SJCRH30 (cell line): ENCODE results near the gene SMARCA2. TPM values are rescaled to one million over a fixed set of nuclear protein-coding genes. Genes with fewer than 3 reads are reported as not detected.

Experiments used
- DNase-seq, 2 experiments: peaks; one replicate each; pipeline ENCODE4 v3.0.0-alpha.2; 2015 to 2020
- H3K27ac ChIP-seq: fragments of 250-450 bp; sonication (Bioruptor Pico); 2 replicates; pipeline ENCODE4 v1.5.1; 2020; ENCODE audit warnings: mild to moderate bottlenecking, moderate library complexity
- H3K27me3 ChIP-seq: fragments of 250-450 bp; sonication (Bioruptor Pico); 2 replicates; pipeline ENCODE4 v1.5.1; 2020; ENCODE audit warnings: mild to moderate bottlenecking, moderate library complexity
- H3K36me3 ChIP-seq: fragments of 250-450 bp; sonication (Bioruptor Pico); 2 replicates; pipeline ENCODE4 v1.5.1; 2020; ENCODE audit warnings: mild to moderate bottlenecking, moderate library complexity
- H3K4me1 ChIP-seq: fragments of 250-450 bp; sonication (Bioruptor Pico); 2 replicates; pipeline ENCODE4 v1.5.1; 2020; ENCODE audit warnings: mild to moderate bottlenecking, moderate library complexity
- H3K4me3 ChIP-seq: fragments of 250-450 bp; sonication (Bioruptor Pico); 2 replicates; pipeline ENCODE4 v1.5.1; 2020; ENCODE audit warnings: mild to moderate bottlenecking, moderate library complexity
- H3K9me3 ChIP-seq: fragments of 250-450 bp; sonication (Bioruptor Pico); replicated peaks from 2 replicates; pipeline ENCODE4 v1.5.1; 2020; ENCODE audit warnings: mild to moderate bottlenecking, moderate library complexity
- total RNA-seq: library from RNA; depleted of rRNA; stranded (reverse); fragments of >200 nt; shearing (Covaris generic); gene quantifications from 2 replicates; pipeline ENCODE4 v1.2.3, GENCODE V29; 2014

The SMARCA2 gene
- total RNA-seq, 1 experiment from 2014 or later: 64.7 TPM

DNA sequence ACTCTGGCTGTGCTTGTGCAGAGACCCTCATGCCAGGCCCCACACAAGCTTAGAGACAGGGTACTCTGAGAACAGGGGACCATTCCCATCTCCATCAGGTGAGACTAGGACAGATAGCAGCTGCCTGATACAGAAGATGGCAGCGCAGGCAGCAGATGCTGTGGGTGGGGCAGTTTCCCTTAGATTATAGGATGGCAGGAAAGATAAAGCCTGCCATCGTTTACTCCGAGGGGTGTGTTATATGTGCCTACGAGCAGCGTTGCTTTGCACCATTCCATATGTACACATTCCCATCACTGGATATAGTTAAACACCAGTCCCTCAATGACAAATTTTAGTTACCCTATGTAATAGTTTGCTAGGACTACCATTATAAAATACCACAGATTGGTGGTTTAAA lies 135.2 kb downstream of the SMARCA2 start:
- Histone ChIP-seq H3K27me3 (no peaks in the 10 kb centered on the region), H3K4me1 (no peaks in the 10 kb centered on the region), H3K9me3 (no peaks in the 10 kb centered on the region), H3K36me3 (no peaks in the 10 kb centered on the region), H3K27ac (no peak overlapping the region), H3K4me3 (no peak overlapping the region)
- DNase-seq: no peak

DNA sequence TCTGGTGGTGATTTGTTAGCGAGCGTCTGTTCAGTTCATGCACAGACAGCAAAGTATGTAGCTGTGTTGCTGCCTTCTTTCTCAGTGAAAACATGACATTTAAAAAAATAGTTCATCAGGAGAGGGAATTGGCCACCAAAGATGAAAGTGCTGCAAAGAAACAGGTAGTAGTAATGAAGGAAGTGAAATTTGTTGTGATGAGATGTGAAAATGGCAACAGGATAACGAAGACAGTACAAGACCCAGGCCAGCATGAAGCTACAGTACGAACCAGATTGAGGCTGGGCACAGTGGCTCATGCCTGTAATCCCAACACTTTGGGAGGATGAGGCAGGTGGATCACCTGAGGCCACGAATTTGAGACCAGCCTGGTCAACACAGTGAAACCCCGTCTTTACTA lies 136.0 kb downstream of the SMARCA2 start:
- Histone ChIP-seq H3K36me3 (no peaks in the 10 kb centered on the region), H3K4me3 (no peak overlapping the region), H3K27me3 (no peaks in the 10 kb centered on the region), H3K4me1 (no peaks in the 10 kb centered on the region), H3K27ac (no peak overlapping the region), H3K9me3 (no peaks in the 10 kb centered on the region)
- DNase-seq: no peak

DNA sequence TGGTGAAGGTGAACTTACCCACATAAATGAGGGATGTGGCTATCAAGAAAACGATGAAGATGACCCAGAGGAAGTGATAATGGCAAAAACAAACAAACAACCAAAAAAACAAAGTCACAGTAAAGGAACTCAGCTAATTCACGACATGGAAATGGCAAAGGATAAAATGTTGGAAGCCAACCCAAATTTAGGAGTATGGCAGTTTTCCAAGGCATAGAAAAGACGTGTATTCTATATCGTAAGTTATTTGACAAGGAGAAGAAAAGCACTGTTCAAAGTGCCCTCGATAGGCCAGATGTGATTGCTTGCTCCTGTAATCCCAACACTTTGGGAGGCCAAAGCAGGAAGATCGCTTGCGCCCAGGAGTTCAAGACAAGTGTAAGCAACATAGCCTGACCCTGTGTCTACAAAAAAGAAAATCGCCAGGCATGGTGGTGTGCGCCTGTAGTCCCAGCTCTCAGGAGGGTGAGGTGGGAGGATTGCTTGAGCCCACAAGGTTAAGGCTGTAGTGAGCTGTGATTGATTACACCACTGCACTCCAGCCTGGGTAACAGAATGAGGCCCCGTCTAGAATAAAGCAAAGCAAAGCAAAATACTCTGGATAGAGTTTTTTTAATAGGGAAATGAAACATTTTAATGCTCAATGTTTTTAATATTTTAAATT lies 138.0 kb downstream of the SMARCA2 start:
- Histone ChIP-seq H3K27me3 (no peaks in the 10 kb centered on the region), H3K9me3 (no peaks in the 10 kb centered on the region), H3K36me3 (no peaks in the 10 kb centered on the region), H3K4me3 (no peak overlapping the region), H3K4me1 (peaks cover 3% of the 10 kb centered on the region; the same call in 1 of the 2 replicates), H3K27ac (no peak overlapping the region)
- no peak for DNase-seq

DNA sequence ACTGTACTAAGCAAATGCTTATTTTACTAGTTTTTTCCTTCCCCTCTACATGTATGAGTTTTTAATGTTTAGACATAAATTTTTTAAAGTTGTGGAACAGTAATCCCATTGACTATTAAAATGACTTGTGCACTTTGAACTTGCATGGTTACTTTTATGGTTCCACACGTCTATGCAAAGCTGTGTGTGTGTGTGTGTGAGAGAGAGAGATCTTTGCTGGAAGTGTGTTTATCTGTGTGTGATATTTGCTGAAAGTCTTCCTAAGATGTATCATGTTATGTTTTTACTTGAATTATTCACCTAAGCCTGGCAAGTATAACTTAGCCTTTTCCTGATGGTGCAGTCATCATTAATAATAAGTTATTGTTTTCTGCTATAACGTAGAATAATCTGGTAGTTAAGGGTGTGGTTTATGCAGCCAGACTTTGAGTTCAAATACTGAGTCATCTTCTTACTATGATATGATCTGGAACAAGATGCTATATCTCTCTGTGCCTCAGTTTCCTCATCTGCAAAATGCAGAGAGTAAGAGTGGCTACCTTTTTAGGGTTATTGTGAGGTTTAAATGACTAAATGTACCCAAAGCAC lies 138.6 kb downstream of the SMARCA2 start:
- no peaks in the 10 kb centered on the region for H3K9me3 ChIP-seq
- H3K4me3 ChIP-seq: no peak overlapping the region
- H3K36me3 ChIP-seq: no peaks in the 10 kb centered on the region
- H3K27me3 ChIP-seq: no peaks in the 10 kb centered on the region
- peaks cover 3% of the 10 kb centered on the region; the same call in 1 of the 2 replicates for H3K4me1 ChIP-seq
- H3K27ac ChIP-seq: no peak overlapping the region
- DNase-seq: no peak

DNA sequence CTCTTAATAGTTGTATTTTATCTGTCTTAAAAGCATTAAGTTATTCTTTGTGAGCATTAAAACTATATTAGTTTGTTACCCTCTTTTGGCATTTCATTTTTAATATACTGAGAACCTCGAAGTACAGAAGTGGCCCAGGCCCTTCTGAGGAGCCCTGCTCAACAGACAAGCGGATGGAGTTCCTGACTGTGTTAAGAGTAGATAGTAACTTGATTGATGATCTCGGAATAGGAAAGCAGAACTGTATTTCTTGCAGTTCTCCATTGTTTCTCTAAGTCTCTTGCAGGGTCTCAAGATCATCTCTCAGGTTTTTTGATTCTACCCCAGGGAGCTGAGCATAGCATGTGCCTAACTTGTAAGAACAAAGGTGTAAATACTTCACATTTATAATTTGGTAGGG lies 139.6 kb downstream of the SMARCA2 start:
- peaks cover 3% of the 10 kb centered on the region; the same call in 1 of the 2 replicates for H3K4me1 ChIP-seq
- no peak overlapping the region for H3K4me3 ChIP-seq
- H3K27me3 ChIP-seq: no peaks in the 10 kb centered on the region
- DNase-seq: no peak
- H3K36me3 ChIP-seq: no peaks in the 10 kb centered on the region
- no peaks in the 10 kb centered on the region for H3K9me3 ChIP-seq
- no peak overlapping the region for H3K27ac ChIP-seq

DNA sequence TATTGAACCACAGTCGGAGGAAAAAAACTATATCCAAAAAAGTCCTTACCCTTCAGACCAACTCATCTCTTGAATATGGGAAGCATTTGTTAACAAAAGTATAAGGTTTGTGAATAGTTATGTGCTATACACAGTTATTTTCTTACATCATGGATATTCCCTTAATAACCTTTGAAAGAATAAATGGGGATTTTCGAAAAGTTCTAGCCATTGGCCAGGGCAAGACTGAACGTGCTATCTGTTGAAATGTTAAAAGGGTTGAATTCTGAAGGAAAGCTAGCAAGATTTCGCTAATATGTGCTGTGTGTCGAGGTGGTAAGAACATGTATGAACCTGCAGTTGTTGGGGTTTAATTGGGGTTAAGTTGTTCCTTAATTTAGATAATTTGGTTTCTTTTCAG lies 140.8 kb downstream of the SMARCA2 start:
- no peak for DNase-seq
- Histone ChIP-seq H3K4me3 (no peak overlapping the region), H3K4me1 (peaks cover 3% of the 10 kb centered on the region; the same call in 1 of the 2 replicates), H3K27ac (no peak overlapping the region), H3K9me3 (no peaks in the 10 kb centered on the region), H3K27me3 (no peaks in the 10 kb centered on the region), H3K36me3 (no peaks in the 10 kb centered on the region)

DNA sequence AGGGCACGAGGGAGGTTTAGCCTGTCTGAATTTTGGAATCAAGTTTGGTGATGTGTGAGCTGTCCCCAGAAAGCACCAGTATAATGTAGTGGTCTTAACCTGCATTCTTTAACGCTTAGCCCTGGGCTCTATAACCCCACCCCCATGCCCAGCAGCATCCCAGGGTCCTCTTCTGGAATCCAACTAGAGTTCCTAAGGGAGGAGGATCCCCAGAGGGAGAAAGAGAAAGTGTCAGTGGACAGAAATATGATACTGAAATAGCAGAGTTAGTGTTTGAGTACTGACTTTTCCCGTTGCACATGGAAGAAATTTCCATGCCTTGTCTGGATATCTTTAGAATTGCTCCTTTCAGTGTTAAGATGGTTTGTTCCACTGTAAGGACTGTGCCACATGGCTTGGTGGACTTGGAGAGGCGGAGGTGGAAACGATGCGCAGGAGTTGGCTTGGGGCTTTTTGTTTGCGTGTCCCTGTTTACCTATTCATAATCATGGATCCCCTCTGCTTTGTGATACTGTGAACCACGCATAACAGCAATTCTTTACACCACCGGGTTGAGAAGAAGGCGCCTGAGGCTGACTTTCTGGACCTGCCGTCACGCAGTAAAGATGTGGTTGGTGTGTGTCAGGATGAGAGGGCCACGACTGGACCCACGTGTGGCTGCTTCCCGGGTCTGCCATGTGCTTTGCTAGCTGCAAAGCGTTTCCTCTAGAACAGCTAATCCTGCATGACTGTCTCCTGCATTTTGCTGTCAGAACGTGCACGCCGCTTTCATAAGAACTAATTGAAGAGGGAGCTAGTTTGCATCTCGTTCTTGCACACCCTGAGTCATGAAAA lies 142.3 kb downstream of the SMARCA2 start:
- H3K36me3 ChIP-seq: no peaks in the 10 kb centered on the region; the same call in 1 of the 2 replicates
- no peaks in the 10 kb centered on the region for H3K9me3 ChIP-seq
- H3K4me3 ChIP-seq: peak overlapping the region; percentile 61
- H3K27me3 ChIP-seq: no peaks in the 10 kb centered on the region
- peak overlapping the region; percentile 78 for H3K27ac ChIP-seq
- peaks cover 3% of the 10 kb centered on the region; the same call in 1 of the 2 replicates for H3K4me1 ChIP-seq
- peak; percentile 65 to 71 for DNase-seq

DNA sequence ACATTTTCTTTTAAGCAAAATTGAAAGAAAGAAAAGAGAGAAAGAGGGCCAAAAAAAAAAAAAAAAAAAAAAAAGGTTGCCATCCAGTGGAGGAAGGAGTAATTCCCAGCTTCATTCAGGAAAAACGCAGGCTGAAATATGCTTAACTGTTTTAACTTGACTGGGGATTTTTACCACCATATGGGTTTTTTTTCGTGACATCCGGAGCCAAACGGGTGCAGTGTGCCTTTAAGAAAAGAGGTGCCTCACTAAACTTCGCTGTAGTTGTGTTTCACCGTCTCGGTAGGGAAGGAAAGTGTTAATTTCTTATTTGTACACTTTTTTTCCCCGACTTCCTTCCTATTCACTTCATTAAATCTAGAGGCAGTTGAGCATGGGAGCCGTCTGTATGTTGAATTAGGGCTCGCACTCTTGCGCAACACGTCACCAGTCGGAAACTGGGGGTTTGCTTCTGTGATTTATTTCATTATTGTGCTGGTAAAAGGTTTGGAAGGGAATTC lies 143.0 kb downstream of the SMARCA2 start:
- Histone ChIP-seq H3K9me3 (no peaks in the 10 kb centered on the region), H3K27ac (peak overlapping the region; percentile 78), H3K4me1 (peaks cover 3% of the 10 kb centered on the region; the same call in 1 of the 2 replicates), H3K36me3 (no peaks in the 10 kb centered on the region; the same call in 1 of the 2 replicates), H3K27me3 (no peaks in the 10 kb centered on the region), H3K4me3 (peak overlapping the region; percentile 61)
- peak; percentile 47 to 70 for DNase-seq

DNA sequence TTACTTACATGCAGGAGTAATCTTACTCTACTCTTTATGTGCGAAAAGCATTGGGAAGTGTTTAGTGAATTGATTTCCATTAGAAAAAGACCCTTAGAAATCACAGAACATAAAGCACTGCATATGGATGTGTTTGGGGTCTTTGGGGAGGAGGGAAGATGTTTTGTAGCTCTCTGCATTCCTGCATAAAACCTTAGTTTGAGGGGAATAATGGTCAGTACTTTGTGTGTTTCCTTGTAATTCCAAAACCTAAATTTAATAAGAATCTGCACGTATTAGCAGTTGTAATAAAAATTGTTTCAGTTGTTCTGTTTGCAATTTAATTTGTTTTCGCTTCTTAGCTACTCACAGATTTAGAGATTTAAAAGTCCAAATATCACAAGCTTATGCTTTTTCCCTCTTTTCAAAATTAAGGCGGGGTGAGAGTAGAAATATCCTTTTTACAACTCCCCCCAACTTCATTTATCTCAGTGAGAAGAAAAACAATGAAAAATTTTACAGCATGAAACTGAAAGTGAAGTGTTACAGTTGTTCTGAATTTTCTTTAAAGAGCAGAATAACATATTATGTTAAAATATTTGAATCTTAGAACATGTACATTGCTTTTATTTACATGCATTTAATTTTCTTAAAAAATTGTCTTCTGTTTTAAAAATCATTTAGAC lies 143.8 kb downstream of the SMARCA2 start:
- Histone ChIP-seq H3K4me3 (peak overlapping the region; percentile 61), H3K9me3 (no peaks in the 10 kb centered on the region), H3K36me3 (no peaks in the 10 kb centered on the region; the same call in 1 of the 2 replicates), H3K27me3 (no peaks in the 10 kb centered on the region), H3K4me1 (peaks cover 3% of the 10 kb centered on the region; the same call in 1 of the 2 replicates), H3K27ac (peak overlapping the region; percentile 78; the same call in 1 of the 2 replicates)
- no peak for DNase-seq

DNA sequence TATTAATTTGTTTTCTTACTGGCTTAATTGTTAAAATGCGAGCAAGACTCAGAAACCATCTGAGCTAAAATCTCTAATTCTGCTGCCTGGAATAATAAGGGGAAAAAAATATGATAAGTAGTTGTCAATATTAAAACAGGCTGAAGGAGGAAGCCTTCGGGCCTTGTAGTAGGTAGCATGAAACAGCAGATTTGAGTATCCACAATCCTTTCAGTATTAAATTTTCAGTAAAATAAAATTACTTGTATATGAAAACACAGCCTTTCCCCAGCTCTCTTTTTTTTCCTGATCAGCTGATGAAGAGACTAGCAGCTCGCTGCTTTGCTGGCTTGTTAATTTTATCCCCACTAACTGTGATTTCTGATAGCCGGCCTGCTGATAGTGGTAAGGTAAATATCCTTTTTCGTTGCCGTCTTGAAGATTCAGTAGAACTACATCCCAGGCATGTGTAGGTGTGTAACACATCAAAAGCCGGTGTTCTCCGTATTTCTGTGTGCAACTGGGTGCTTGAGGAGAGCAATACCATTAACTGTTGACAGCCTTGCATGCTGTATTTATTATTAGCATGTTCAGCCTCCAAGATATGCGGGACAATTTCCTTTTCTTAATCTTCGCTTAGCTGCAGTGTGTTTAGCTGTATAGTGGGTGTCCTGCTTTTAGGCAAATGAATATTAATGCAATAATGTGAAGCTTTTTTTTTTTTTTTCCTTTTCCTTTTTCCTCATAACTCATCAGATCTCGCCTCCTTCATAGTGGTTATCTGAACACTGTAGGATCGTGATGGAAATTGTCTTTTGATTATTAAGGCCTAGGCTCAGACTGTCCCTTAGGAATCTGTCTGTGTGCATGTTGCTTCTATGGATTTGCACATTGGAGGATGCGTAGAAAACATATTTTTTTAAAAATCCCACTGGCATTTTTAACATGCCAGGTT lies 144.6 kb downstream of the SMARCA2 start:
- no peak for DNase-seq
- Histone ChIP-seq H3K27me3 (no peaks in the 10 kb centered on the region), H3K9me3 (no peaks in the 10 kb centered on the region), H3K4me1 (peaks cover 3% of the 10 kb centered on the region; the same call in 1 of the 2 replicates), H3K4me3 (peak overlapping the region; percentile 61; the same call in 1 of the 2 replicates), H3K36me3 (no peaks in the 10 kb centered on the region; the same call in 1 of the 2 replicates), H3K27ac (peak overlapping the region; percentile 2; the same call in 1 of the 2 replicates)

DNA sequence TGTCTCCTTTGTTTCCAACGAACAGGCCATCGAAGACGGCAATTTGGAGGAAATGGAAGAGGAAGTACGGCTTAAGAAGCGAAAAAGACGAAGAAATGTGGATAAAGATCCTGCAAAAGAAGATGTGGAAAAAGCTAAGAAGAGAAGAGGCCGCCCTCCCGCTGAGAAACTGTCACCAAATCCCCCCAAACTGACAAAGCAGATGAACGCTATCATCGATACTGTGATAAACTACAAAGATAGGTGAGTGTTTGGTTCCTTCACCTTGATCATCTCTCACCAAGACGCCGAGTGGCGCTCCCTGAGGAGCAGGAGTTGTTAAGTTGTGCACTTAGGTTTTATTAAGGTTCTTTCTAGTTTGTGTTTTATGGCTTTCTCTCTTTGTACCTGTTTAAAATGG lies 146.5 kb downstream of the SMARCA2 start:
- no peak overlapping the region for H3K27ac ChIP-seq
- DNase-seq: no peak
- H3K27me3 ChIP-seq: no peaks in the 10 kb centered on the region
- H3K4me1 ChIP-seq: peaks cover 3% of the 10 kb centered on the region; the same call in 1 of the 2 replicates
- H3K4me3 ChIP-seq: no peak overlapping the region
- H3K9me3 ChIP-seq: no peaks in the 10 kb centered on the region
- H3K36me3 ChIP-seq: no peaks in the 10 kb centered on the region; the same call in 1 of the 2 replicates

DNA sequence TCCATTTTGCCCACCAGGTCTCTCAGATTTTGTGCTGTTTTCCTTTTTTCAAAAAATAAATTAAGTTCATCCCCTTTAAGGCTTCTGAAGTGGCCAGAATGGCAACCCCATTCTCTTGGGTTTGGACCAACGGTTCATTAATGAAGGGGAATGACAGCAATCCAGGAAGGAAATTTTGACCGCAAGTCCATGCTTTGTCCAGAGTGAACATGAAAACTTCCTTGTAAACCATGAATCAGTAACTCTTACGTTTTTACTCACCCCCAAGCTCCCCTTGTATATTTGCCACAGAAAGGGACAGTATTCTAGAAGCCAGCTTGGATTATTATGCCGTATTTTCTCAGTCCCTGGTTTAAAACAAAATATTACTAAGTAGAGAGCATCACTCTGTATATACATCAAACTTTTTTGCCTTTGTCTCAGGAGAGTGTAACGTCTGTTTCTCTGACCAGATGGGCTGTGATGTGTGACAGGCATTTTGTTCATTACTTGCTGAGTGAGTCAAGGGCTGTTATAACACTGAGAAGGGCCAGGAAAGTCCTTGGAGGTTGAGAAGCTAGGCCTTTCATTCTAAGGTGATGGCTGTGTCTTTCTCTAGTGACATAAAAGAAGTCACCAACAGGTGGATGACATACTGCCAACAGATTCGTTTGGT lies 148.2 kb downstream of the SMARCA2 start:
- Histone ChIP-seq H3K27me3 (no peaks in the 10 kb centered on the region), H3K9me3 (no peaks in the 10 kb centered on the region), H3K27ac (no peak overlapping the region), H3K4me1 (no peaks in the 10 kb centered on the region), H3K4me3 (no peak overlapping the region), H3K36me3 (no peaks in the 10 kb centered on the region; the same call in 1 of the 2 replicates)
- DNase-seq: no peak

DNA sequence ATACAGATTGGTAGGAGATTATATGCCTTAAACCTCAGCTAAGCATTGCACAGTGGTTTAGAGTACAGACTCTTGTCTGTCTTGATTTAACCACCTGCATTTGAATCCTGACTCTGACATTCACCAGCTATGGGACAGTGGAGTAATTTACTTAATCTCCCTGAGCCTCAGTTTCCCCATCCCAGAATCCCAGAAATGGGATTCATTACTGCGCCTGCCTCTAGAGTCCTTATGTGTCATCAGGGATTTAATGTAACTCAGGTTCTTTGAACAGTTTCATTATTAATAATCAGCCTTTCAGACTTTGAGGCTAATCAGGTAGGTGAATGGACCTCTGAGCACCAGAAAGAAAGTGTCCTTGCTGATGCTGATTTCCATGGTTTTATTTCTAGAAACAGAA lies 149.1 kb downstream of the SMARCA2 start:
- no peak for DNase-seq
- H3K36me3 ChIP-seq: no peaks in the 10 kb centered on the region; the same call in 1 of the 2 replicates

More for the DNA sequence above, 149.1 kb downstream of the SMARCA2 start:
- Histone ChIP-seq H3K27ac (no peak overlapping the region), H3K4me1 (no peaks in the 10 kb centered on the region), H3K27me3 (no peaks in the 10 kb centered on the region), H3K4me3 (no peak overlapping the region), H3K9me3 (no peaks in the 10 kb centered on the region)
